HG03159 (cell line): ENCODE data around the gene CD2BP2.
"Not testable (repeated sequence)": the region's sequence is repeated elsewhere in the genome, so short reads cannot be mapped to it uniquely, and the experiment has no call there.

ENCODE experiments used
- ATAC-seq: cut with Tn5 transposase; IDR thresholded peaks from one replicate; pipeline ENCODE4 v1.9.1; 2021; ENCODE audit warnings: mild to moderate bottlenecking, moderate library complexity; ENCODE audit not compliant: unreplicated experiment

Gene CD2BP2

DNA sequence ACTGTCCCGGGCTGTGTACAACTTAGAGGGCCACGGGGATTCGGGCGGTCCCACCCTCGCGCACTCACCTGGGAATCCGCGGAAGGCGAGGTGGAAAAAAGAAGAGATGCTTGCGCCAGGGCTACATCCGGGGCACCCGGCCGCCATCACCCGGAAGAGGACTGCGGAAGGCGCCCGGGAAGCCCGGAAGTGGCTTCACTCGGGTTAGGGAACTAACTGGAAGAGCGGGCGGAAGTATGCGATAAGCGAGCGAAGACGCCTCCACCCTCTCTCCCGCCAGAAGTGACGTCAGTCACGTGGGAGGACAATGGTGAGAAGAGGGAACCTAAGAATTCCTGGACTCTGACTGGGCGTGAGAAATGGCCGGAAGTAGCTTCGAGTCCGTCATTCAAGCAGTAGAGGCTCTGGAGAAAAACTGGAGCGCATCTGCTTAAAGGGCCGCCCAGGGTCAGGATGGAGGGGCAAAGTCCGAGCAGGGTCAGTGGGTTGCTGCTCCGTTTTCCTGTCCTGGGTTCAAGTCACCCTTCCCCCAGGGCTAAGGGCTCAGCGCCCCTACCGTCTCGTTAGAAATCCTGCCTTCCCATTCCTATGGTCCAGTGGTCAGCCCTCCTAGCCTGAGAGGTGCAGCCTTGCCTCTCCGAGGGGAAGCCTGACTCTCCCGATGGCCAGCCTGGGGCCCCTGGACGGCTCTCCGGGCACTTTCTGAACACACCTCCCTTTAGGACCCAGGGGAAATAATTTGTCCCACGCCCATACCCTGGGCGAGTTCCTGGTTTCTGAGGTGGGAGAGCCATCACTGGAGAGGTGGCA, at the start of gene CD2BP2:
Gene CD2BP2 (minus strand): TSS at position 165 of the 810 bp plus-strand sequence. CDS start 627 bp downstream, outside the sequence.
- peak; percentile 54 for ATAC-seq

DNA sequence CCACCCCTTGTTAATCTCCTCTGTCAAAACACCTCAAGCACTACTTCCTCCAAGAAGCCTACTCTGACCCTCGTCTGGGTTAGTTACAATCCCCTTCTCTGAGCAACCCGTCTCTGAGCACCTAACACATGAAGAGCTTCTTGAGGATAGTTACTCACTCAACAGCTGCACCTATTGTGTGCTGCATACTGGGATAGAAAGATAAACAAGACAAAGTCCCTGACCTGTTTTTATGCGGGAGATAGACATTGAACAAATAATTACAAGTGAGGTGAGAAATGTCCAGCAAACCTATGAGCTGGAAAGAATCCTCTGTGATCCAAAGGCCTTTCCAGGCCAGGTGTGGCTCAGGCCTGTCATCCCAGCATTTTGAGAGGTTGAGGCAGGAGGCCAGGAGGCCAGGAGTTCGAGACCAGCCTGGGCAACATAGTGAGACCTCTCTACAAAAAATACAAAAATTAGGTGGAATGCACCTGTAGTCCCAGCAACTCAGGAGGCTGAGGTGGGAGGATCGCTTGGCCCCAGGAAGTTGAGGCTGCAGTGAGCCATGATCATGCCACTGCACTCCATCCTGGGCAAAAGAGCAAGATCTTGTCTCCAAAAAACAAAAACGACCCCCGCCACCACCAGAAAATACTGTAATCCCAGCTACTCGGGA, 46.8 kb upstream of the CD2BP2 start:
- ATAC-seq, result no peak

DNA sequence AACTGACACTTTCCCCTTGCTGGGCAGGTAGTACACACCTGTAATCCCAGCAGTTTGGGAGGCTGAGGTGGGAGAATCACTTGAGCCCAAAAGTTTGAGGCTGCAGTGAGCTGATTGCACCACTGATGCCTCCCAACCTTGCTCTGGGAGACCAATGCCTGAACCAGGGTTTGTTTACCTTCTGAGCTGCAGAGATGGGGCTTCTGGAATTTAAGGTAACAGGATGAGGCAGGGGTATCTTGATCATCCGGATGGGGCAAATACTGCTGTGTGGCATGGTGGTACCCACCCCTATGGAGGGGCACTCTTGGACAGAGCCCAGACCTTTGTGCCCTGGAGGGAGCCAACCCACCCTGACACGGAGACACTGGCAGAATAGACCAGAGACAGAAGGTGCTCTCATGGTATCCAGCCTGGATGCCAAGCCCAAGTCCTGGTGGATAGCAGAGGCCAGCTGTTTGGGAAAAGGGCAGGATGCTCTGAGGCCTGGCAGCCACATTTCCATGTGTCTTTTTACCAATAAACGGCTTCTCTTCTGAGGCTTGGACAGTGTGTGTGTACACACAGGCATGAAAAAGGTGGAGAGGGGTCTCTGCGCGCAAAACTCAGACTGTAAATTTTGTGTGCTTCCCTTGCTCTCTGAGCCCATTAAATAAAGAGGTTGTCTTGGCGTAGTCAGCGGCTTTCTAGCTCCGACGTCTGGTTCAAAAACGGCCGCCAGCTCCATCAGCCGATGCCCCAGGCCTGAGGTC, 44.5 kb upstream of the CD2BP2 start:
- no peak for ATAC-seq

DNA sequence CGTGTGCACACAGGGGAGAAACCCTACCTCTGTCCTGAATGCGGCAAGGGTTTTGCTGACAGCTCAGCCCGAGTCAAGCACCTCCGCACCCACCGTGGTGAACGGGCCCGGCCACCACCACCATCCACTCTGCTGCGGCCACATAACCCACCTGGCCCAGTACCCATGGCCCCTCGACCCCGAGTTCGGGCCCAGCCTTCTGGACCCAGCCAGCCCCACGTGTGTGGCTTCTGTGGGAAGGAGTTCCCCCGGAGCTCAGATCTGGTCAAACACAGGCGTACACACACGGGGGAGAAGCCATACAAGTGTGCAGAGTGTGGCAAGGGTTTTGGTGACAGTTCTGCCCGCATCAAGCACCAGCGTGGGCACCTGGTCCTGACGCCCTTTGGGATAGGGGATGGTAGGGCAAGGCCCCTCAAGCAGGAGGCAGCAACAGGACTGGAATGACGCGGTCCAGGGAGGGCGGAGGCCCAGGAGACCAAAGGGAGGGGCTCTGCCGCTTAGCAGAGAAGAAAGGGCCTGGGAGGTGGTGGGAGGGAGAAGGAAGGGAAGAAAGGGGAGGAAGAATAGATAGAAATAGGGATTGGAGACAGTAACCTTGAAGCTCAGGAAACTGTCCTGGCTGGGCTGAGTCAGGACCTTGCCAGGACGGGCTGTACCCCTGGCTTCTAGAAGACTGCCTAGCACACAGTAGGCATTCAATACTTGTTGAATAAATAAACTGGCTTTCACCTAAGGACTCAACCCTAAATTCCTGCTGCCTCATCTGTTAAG, 43.7 kb upstream of the CD2BP2 start:
- ATAC-seq, result no peak

GRCh38 chr16:30397776-30398660, 42.9 kb upstream of the CD2BP2 start:
- no peak for ATAC-seq

- no peak for ATAC-seq
Observed at GRCh38 chr16:30397056-30397455, 41.9 kb upstream of the CD2BP2 start.

- not testable (repeated sequence) for ATAC-seq
Observed at GRCh38 chr16:30396627-30397026, 41.5 kb upstream of the CD2BP2 start.

- ATAC-seq, result no peak
Observed at GRCh38 chr16:30395992-30396585, 41.0 kb upstream of the CD2BP2 start.

GRCh38 chr16:30395155-30395991, 40.3 kb upstream of the CD2BP2 start, which contains the start of gene ZNF48:
ZNF48 (plus strand) TSS chr16:30395420; CDS start chr16:30395795, 375 bp downstream.
- peak; percentile 65 for ATAC-seq

DNA sequence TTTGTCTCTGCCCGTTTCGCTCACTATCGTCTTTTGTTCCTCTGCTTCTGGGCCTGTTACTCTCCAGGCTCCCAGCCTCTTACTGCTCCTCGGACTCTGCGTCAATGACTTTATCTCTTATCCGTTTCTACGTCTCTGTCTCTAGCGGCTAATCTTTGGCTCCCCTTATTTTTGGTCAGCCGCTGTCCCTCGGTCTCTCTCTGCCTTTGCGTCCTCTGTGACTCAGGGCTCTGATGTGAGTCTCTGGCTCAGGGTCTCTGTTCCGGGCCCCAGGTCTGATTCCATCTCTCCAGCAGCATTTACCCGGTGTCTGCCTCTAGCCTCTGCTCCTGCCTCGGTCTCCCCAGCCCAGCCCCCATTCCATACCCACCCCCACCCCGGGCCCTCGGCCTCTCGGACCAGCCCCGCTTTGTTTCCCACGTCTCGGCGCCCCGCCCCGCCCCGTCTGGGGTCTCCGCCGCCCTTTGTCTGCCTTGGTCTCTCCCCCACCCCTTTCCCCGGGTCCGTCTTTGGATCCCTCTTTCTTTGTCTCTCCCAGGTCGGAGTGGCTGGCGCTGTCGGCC, 39.6 kb upstream of the CD2BP2 start:
- ATAC-seq, result no peak

DNA sequence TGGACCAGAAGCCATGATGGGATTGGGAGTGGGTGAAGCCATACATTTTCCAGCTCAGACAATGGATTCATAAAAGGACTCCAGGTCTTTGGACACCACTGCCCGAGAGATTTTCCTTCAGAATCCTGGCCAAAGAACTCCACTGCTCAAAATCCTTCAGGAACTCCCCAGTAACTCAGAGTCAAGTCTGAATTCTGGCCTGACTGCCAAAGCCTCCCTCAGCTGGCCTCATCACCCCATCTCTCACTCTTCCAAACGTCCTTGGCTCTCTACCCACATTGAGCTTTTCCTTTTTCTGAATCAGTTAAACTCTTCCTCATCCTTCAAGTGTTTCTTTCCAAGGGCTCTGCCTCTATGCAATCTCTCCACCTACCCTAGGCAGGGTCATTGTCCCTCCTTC, 28.4 kb upstream of the CD2BP2 start:
- no peak for ATAC-seq

DNA sequence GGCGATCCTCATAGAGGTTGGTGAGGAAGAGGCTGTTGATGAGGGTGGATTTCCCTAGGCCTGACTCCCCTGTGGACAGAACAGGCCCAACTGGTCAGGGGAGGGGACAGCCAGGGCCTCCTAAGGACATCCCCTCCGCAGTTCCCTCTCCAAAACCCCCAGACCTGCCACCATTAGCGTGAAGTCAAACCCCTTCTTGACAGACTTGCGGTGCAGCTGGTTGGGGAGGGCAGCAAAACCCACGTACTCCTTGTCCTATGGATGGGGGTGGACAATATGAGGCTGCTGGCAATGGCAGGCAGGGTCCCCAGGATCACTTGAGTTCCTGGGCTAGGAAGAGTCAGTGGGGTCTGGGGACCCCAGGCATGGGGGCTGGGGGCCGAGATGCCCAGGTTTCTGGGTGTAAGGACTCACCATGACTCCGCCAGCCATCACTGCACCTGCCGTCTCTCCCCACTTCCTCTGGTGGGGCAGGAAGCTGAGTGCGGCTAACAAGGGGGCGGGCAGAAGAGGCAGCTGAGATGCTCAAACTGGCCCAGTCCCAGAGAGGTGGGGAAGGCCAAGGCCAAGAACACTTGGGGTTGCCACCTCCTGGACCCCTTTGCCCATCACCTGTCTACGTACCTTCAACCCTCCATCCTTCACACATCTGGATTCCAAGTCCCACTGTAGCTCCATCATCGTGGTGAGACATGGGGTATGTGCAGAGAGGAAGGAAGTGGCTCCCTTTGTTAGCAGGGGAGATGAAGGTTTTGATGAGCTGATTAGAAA, 27.2 kb upstream of the CD2BP2 start, which contains the start of gene SEPTIN1:
Gene SEPTIN1 (minus strand): TSS at position 451 of the 771 bp plus-strand sequence. CDS start 19 bp downstream, at position 432.
- peak; percentile 41 for ATAC-seq

DNA sequence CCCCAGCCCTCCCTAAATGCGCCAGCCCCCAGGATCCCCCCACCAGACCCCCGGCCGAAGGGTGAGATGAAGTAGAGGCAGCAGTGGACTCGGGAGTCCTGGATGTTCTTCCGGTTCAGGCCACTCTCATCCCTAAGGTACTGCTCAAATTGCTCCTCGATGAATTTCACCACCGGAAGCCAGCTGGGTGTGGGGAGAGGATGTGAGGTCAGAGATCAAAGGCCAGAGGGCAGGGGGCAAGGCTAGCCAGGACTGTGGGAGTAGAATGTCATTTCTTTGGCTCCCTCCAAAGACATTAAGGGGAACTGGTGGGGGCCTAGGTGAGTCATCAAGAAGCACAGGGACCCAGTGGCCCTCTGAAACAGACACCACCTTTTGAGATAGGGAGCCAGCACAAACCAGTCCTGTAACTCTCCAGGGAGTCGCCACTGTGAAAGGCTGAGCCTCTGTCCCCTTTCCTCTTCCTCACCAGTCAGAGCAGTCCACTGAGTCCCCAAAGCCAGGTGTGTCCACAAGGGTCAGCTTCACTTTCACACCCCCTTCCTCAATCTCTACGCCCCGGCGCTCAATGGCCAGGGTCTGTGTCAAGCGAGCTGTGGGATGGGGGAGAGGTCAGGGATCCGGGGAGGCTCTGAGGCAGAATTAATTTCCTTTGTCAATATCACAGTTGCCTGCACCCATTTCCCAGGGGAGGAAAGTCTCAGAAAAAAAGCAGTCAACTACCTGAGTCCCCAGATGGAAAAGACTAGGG, 26.4 kb upstream of the CD2BP2 start:
- no peak for ATAC-seq

GRCh38 chr16:30380803-30381208, 25.7 kb upstream of the CD2BP2 start:
- no peak for ATAC-seq

DNA sequence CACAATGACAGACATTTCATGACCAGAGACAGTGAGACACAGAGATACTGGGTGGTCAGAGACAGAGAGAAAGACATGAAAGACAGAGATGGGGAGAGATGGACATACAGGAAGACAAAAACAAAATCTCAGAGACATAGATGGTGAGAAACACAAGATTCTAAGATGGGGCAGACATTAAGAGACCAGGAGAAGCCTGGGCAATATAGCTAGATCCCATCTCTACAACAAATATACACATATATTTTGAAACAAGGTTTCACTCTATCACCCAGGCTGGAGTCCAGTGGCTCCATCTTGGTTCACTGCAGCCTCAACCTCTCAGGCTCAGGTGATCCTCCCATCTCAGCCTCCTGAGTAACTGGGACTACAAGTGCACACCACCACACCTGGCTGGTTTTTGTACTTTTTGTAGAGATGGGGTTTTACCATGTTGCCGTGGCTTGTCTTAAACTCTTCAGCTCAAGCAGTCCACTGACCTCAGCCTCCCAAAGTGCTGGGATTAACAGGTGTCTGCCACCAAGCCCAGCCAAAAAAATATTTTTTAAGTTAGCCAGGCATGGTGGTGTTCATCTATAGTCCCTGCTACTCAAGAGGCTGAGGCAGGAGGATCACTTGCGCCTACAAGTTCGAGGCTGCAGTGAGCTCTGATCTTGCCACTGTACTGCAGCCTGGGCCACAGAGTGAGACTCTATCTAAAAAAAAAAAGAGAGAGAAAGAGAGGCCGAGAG, 25.1 kb upstream of the CD2BP2 start:
- ATAC-seq, result no peak
